H1 (cell line): ENCODE results near the gene DIAPH2. TPM values are rescaled to one million over a fixed set of nuclear protein-coding genes. Genes with fewer than 3 reads are reported as not detected.

ENCODE experiments used
- CTCF ChIA-PET: fragments of 300-600 bp; sonication (Branson Sonifier 250); formaldehyde crosslinking; loops from one replicate; lab custom pipeline; 2021; ENCODE audit not compliant: partially characterized antibody; lab: Charles Lee
- POLR2A ChIA-PET: fragments of 300-600 bp; sonication (Branson Sonifier 250); formaldehyde crosslinking; loops from one replicate; lab custom pipeline; 2021; ENCODE audit warnings: inconsistent platforms; ENCODE audit not compliant: partially characterized antibody; lab: Charles Lee
- DNase-seq, 2 experiments: peaks; one replicate each; pipeline versions ENCODE4 v3.0.0 to v3.0.0-alpha.2; 2010 to 2022; ENCODE audit warnings: low spot score in 2 of 2, low read depth in 1 of 2, mixed read lengths in 1 of 2
- FAIRE-seq: peaks from 2 replicates; lab custom pipeline; 2011; peaks lifted over from hg19 to GRCh38; lab: Jason Lieb, UNC
- H2AFZ ChIP-seq: 2 replicates; pipeline ENCODE4 v1.8.1; 2012; ENCODE audit warnings: low read length, inconsistent platforms
- H2AK5ac ChIP-seq: 2 replicates; pipeline ENCODE4 v1.6.1; 2013; ENCODE audit warnings: low read depth, low read length
- H2BK120ac ChIP-seq: replicated peaks from 2 replicates; pipeline ENCODE3; 2013; ENCODE audit warnings: low read depth, low read length, inconsistent platforms
- H2BK12ac ChIP-seq: 2 replicates; pipeline ENCODE4 v1.6.1; 2013; ENCODE audit warnings: low read depth, low read length
- H2BK15ac ChIP-seq: 2 replicates; pipeline ENCODE4 v1.6.1; 2013; ENCODE audit warnings: low read length
- H2BK20ac ChIP-seq: 2 replicates; pipeline ENCODE4 v1.6.1; 2013; ENCODE audit warnings: low read length
- H2BK5ac ChIP-seq: 2 replicates; pipeline ENCODE4 v1.6.1; 2013; ENCODE audit warnings: low read depth, low read length
- H3K14ac ChIP-seq: 2 replicates; pipeline ENCODE4 v1.6.1; 2013; ENCODE audit warnings: inconsistent platforms; ENCODE audit not compliant: insufficient read length
- H3K18ac ChIP-seq: 2 replicates; pipeline ENCODE4 v1.6.1; 2013; ENCODE audit warnings: low read length; ENCODE audit errors: extremely low read depth
- H3K23ac ChIP-seq: 2 replicates; pipeline ENCODE4 v1.6.1; 2013; ENCODE audit warnings: inconsistent platforms; ENCODE audit not compliant: insufficient read length
- H3K23me2 ChIP-seq: 2 replicates; pipeline ENCODE4 v1.6.1; 2013; ENCODE audit warnings: low read depth, low read length
- H3K27ac ChIP-seq: 2 replicates; pipeline ENCODE4 v1.6.1; 2011; ENCODE audit warnings: low read depth, low read length, inconsistent platforms
- H3K27me3 ChIP-seq, 4 experiments: replicated peaks in 1 of 4; 1 replicate in 1 of 4; 2 replicates in 3 of 4; pipeline versions ENCODE4 v1.6.1 to v1.8.1; 2011 to 2013; ENCODE audit warnings: low read length in 3 of 4, mild to moderate bottlenecking in 3 of 4, inconsistent platforms in 2 of 4, mixed read lengths in 2 of 4, moderate library complexity in 1 of 4; ENCODE audit not compliant: control insufficient read depth in 3 of 4, insufficient read depth in 3 of 4; ENCODE audit errors: extremely low read depth in 1 of 4
- H3K36me3 ChIP-seq, 4 experiments: 2 replicates each; pipeline versions ENCODE4 v1.6.1 to v1.8.1; 2011 to 2013; ENCODE audit warnings: mild to moderate bottlenecking in 4 of 4, low read length in 3 of 4, moderate library complexity in 2 of 4, control low read depth in 1 of 4, inconsistent platforms in 1 of 4; ENCODE audit not compliant: insufficient read depth in 4 of 4, control insufficient read depth in 2 of 4
- H3K4ac ChIP-seq: replicated peaks from 2 replicates; pipeline ENCODE3; 2013; ENCODE audit warnings: low read length, low read depth, mixed read lengths, inconsistent platforms; ENCODE audit not compliant: insufficient read length
- H3K4me1 ChIP-seq, 4 experiments: replicated peaks in 1 of 4; 1 replicate in 1 of 4; 2 replicates in 3 of 4; pipeline versions ENCODE4 v1.6.1 to v1.8.1; 2011 to 2013; ENCODE audit warnings: low read length in 3 of 4, inconsistent platforms in 2 of 4, mixed read lengths in 1 of 4; ENCODE audit not compliant: insufficient read depth in 4 of 4, control insufficient read depth in 3 of 4
- H3K4me2 ChIP-seq, 2 experiments: 2 replicates each; pipeline versions ENCODE4 v1.6.1 to v1.8.1; 2011 to 2013; ENCODE audit warnings: low read depth in 2 of 2, low read length in 2 of 2, control low read depth in 1 of 2, inconsistent platforms in 1 of 2, mild to moderate bottlenecking in 1 of 2; ENCODE audit not compliant: insufficient read depth in 1 of 2
- H3K4me3 ChIP-seq, 4 experiments: fragments of 200-600, 300-600 bp in 1 of 4; sonication (generic), shearing (Covaris generic), sonication (Bioruptor Twin) in 1 of 4; 2 replicates each; pipeline versions ENCODE4 v1.5.1 to v1.8.1; 2011 to 2016; ENCODE audit warnings: low read length in 4 of 4, low read depth in 3 of 4, control low read depth in 2 of 4, inconsistent platforms in 2 of 4, mild to moderate bottlenecking in 2 of 4, mixed read lengths in 1 of 4, moderate library complexity in 1 of 4; ENCODE audit not compliant: insufficient read depth in 2 of 4; ENCODE audit errors: extremely low read depth in 1 of 4
- H3K56ac ChIP-seq: replicated peaks from 2 replicates; pipeline ENCODE3; 2013; ENCODE audit warnings: low read depth, mild to moderate bottlenecking, mixed read lengths, low read length, inconsistent platforms; ENCODE audit not compliant: insufficient read length
- H3K79me1 ChIP-seq: 2 replicates; pipeline ENCODE4 v1.6.1; 2013; ENCODE audit warnings: low read depth, low read length, control low read depth
- H3K79me2 ChIP-seq, 2 experiments: 2 replicates each; pipeline versions ENCODE4 v1.6.1 to v1.8.1; 2012 to 2013; ENCODE audit warnings: low read length in 2 of 2, mild to moderate bottlenecking in 2 of 2, inconsistent platforms in 1 of 2; ENCODE audit not compliant: insufficient read depth in 2 of 2, control insufficient read depth in 1 of 2
- H3K9ac ChIP-seq, 4 experiments: replicated peaks in 1 of 4; 1 replicate in 1 of 4; 2 replicates in 3 of 4; pipeline versions ENCODE4 v1.6.1 to v1.8.1; 2011 to 2013; ENCODE audit warnings: low read depth in 3 of 4, low read length in 3 of 4, control low read depth in 2 of 4, mild to moderate bottlenecking in 2 of 4, moderate library complexity in 2 of 4, inconsistent platforms in 1 of 4; ENCODE audit errors: extremely low read depth in 1 of 4
- H3K9me3 ChIP-seq, 2 experiments: 2 replicates each; pipeline versions ENCODE4 v1.6.1 to v1.8.1; 2012 to 2013; ENCODE audit warnings: mild to moderate bottlenecking in 2 of 2, moderate library complexity in 2 of 2, control low read depth in 1 of 2, inconsistent platforms in 1 of 2, low read depth in 1 of 2, low read length in 1 of 2, mixed read lengths in 1 of 2; ENCODE audit not compliant: insufficient read depth in 2 of 2
- H4K20me1 ChIP-seq, 2 experiments: replicated peaks in 1 of 2; 2 replicates each; pipeline versions ENCODE3 to v1.8.1; 2011 to 2013; ENCODE audit warnings: inconsistent platforms in 2 of 2, low read length in 2 of 2, mild to moderate bottlenecking in 1 of 2; ENCODE audit not compliant: insufficient read depth in 2 of 2, control insufficient read depth in 1 of 2
- H4K5ac ChIP-seq: 2 replicates; pipeline ENCODE4 v1.6.1; 2013; ENCODE audit warnings: low read length, low read depth, mixed read lengths, inconsistent platforms; ENCODE audit not compliant: insufficient read length
- H4K8ac ChIP-seq: 2 replicates; pipeline ENCODE4 v1.8.0; 2013; ENCODE audit warnings: mild to moderate bottlenecking, moderate library complexity, low read length, inconsistent platforms; ENCODE audit not compliant: insufficient read depth; ENCODE audit errors: extremely low read depth
- H4K91ac ChIP-seq: replicated peaks from 2 replicates; pipeline ENCODE3; 2013; ENCODE audit warnings: low read length, mixed read lengths, inconsistent platforms; ENCODE audit not compliant: insufficient read length
- ASH2L ChIP-seq: fragments of 200-600, 300-600 bp; sonication (generic); IDR thresholded peaks from one replicate; pipeline ENCODE4 v1.7.1; 2017; ENCODE audit warnings: low read length
- ATF3 ChIP-seq: IDR thresholded peaks from 2 replicates; pipeline ENCODE4 v1.6.1; 2011; ENCODE audit warnings: low read depth, mild to moderate bottlenecking, low read length; ENCODE audit not compliant: insufficient read depth
- BRCA1 ChIP-seq: IDR thresholded peaks from 2 replicates; pipeline ENCODE4 v1.6.1; 2012; ENCODE audit warnings: low read depth, low read length, improper control_type of control experiment
- CBX5 ChIP-seq: fragments of 300-800, 300-1000 bp; sonication (generic); IDR thresholded peaks from 2 replicates; pipeline ENCODE4 v1.7.1; 2016; ENCODE audit warnings: antibody characterized with exemption, low read length, low read depth
- CEBPB ChIP-seq: IDR thresholded peaks from 2 replicates; pipeline ENCODE4 v1.6.1; 2012; ENCODE audit warnings: low read depth, low read length
- EGR1 ChIP-seq: IDR thresholded peaks from 2 replicates; pipeline ENCODE4 v1.6.1; 2011; ENCODE audit warnings: low read depth, low read length, borderline replicate concordance
- HDAC6 ChIP-seq: IDR thresholded peaks from one replicate; pipeline ENCODE4 v1.7.1; 2012; ENCODE audit warnings: low read depth, mild to moderate bottlenecking, inconsistent platforms, low read length, moderate library complexity
- JUN ChIP-seq: IDR thresholded peaks from 2 replicates; pipeline ENCODE4 v1.6.1; 2011; ENCODE audit warnings: low read depth, mild to moderate bottlenecking, improper control_type of control experiment, low read length
- POLR2AphosphoS5 ChIP-seq: IDR thresholded peaks from 2 replicates; pipeline ENCODE4 v1.6.1; 2011; ENCODE audit warnings: low read depth, low read length
- POU5F1 ChIP-seq: IDR thresholded peaks from 2 replicates; pipeline ENCODE4 v1.6.1; 2011; ENCODE audit warnings: low read depth, mild to moderate bottlenecking, low read length, moderate library complexity
- SAP30 ChIP-seq: fragments of 300-600 bp; sonication (generic); IDR thresholded peaks from 2 replicates; pipeline ENCODE4 v1.7.1; 2012; ENCODE audit warnings: low read length, moderate library complexity, mild to moderate bottlenecking, inconsistent platforms; ENCODE audit not compliant: insufficient read depth, insufficient replicate concordance
- SIN3A ChIP-seq, 2 experiments: IDR thresholded peaks in 1 of 2; conservative IDR thresholded peaks in 1 of 2; 2 replicates each; pipeline ENCODE4 v1.6.1; 2011 to 2012; ENCODE audit warnings: low read length in 2 of 2, improper control_type of control experiment in 1 of 2, low read depth in 1 of 2, mild to moderate bottlenecking in 1 of 2
- SIX5 ChIP-seq: IDR thresholded peaks from 2 replicates; pipeline ENCODE4 v1.6.1; 2011; ENCODE audit warnings: mild to moderate bottlenecking, low read depth, low read length
- SRF ChIP-seq: IDR thresholded peaks from 2 replicates; pipeline ENCODE4 v1.6.1; 2011; ENCODE audit warnings: mild to moderate bottlenecking, low read depth, low read length, moderate library complexity
- TAF1 ChIP-seq: IDR thresholded peaks from 2 replicates; pipeline ENCODE4 v1.6.1; 2011; ENCODE audit warnings: mild to moderate bottlenecking, low read depth, low read length
- TCF12 ChIP-seq: IDR thresholded peaks from 2 replicates; pipeline ENCODE4 v1.6.1; 2011; ENCODE audit warnings: low read depth, mild to moderate bottlenecking, low read length
- ZNF274 ChIP-seq: IDR thresholded peaks from 2 replicates; pipeline ENCODE4 v1.7.0; 2012; ENCODE audit warnings: low read length, borderline replicate concordance; ENCODE audit errors: extremely low read depth
- polyA plus RNA-seq, 7 experiments: library from polyadenylated mRNA; depleted of rRNA in 3 of 7; stranded (reverse) in 5 of 7; unstranded in 2 of 7; fragments of >200 nt in 5 of 7; fragments of 200-250 nt in 2 of 7; gene quantifications; 1 replicate in 5 of 7; 2 replicates in 1 of 7; 4 replicates in 1 of 7; pipeline versions ENCODE4 v1.2.1 to v1.2.3, GENCODE V29; 2011 to 2013; ENCODE audit warnings: missing spikeins in 2 of 7, mixed read lengths in 2 of 7
- total RNA-seq: library from RNA; stranded (reverse); fragmentation: NEBNext Ultra II Directional; extraction: Animal tissue kit (Norgen Biotek cat#: 25700); gene quantifications from 2 replicates; pipeline ENCODE4 v1.2.1, GENCODE V29; 2021

The DIAPH2 gene
- total and polyA plus RNA-seq, 2 of the 8 experiments (the other 6 are each of a cell fraction or from before 2014, with no cell fraction given) = 4.4 to 24.3 TPM

DNA sequence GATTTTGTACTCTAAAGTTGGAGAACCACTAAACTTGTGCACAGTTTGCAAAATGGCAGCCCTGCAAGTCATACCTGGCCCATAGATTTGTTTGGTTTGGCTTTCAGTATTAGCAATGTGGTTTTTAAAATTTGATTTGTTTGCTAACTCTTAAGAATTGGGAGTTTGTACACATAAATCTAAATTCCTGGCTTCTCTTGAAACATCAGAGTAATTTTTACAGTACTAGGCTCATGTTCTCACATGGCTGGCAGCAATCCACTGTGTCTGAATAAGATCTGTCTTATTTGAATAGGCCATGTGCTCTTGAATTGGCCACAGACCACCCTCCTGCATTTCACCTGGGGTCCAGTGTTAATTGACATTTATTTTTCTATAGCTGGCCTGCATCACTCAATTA lies 21.3 kb downstream of the DIAPH2 start:
- Histone ChIP-seq H2AK5ac (no peak overlapping the region), H3K23me2 (no peaks in the 10 kb centered on the region), H4K5ac (no peak overlapping the region), H3K56ac (no peak overlapping the region), H3K79me1 (no peaks in the 10 kb centered on the region), H2AFZ (no peak overlapping the region), H3K18ac (no peak overlapping the region), H3K9me3 (no peaks in the 10 kb centered on the region), H2BK5ac (no peak overlapping the region), H3K27me3 (no peaks in the 10 kb centered on the region), H3K79me2 (peaks cover 0 to 3% of the 10 kb centered on the region in 2 experiments; a peak in 1 of 4 replicates), H4K20me1 (no peaks in the 10 kb centered on the region), H3K27ac (no peak overlapping the region), H2BK12ac (no peak overlapping the region), H3K4me2 (no peak overlapping the region), H3K9ac (no peak overlapping the region), H3K14ac (no peak overlapping the region), H4K8ac (no peak overlapping the region), H2BK15ac (no peak overlapping the region), H2BK20ac (no peak overlapping the region), H3K36me3 (no peaks in the 10 kb centered on the region), H3K23ac (no peak overlapping the region), H3K4me3 (no peak overlapping the region), H4K91ac (no peak overlapping the region), H3K4ac (no peak overlapping the region), H2BK120ac (no peak overlapping the region), H3K4me1 (peaks cover 0 to 2% (median 0%) of the 10 kb centered on the region in 4 experiments; a peak in 2 of 7 replicates)
- CTCF ChIA-PET = no interaction called here
- POLR2A ChIA-PET = no interaction called here
- FAIRE-seq = no peak
- DNase-seq = no peak
- no peak for TF ChIP-seq TAF1
- no peak for TF ChIP-seq CBX5
- TF ChIP-seq BRCA1 = no peak
- TF ChIP-seq SRF = no peak
- no peak for TF ChIP-seq ASH2L
- no peak for TF ChIP-seq ZNF274
- TF ChIP-seq ATF3 = no peak
- TF ChIP-seq CEBPB = no peak
- TF ChIP-seq JUN = no peak
- no peak for TF ChIP-seq SAP30
- TF ChIP-seq SIN3A (conservative IDR thresholded peaks at IDR 0.05 in 1 of 2, IDR thresholded peaks at IDR 0.05 in 1 of 2; ENCODE audit: low read depth in 1 of 2, low read length in 2 of 2) = no peak
- no peak for TF ChIP-seq POU5F1
- no peak for TF ChIP-seq TCF12
- TF ChIP-seq POLR2AphosphoS5 = no peak
- no peak for TF ChIP-seq SIX5
- no peak for TF ChIP-seq HDAC6
- no peak for TF ChIP-seq EGR1
